BE2C (cell line): ENCODE measurements around the gene PNPO.

Experiments
- DNase-seq: peaks from one replicate; pipeline ENCODE4 v3.0.0-alpha.2; 2020
- H3K27me3 ChIP-seq: fragments of 250-450 bp; sonication (Bioruptor Pico); 2 replicates; pipeline ENCODE4 v1.5.1; 2020; ENCODE audit warnings: mild to moderate bottlenecking
- H3K36me3 ChIP-seq: fragments of 250-450 bp; sonication (Bioruptor Pico); 2 replicates; pipeline ENCODE4 v1.5.1; 2020; ENCODE audit warnings: mild to moderate bottlenecking
- H3K4me1 ChIP-seq: fragments of 250-450 bp; sonication (Bioruptor Pico); 2 replicates; pipeline ENCODE4 v1.5.1; 2020
- H3K4me3 ChIP-seq: 2 replicates; pipeline ENCODE4 v1.5.1; 2011; ENCODE audit warnings: low read depth, low read length
- H3K9me3 ChIP-seq: fragments of 250-450 bp; sonication (Bioruptor Pico); 2 replicates; pipeline ENCODE4 v1.5.1; 2020
- TF ChIP-seq, protein P1 (sequence below): IDR thresholded peaks from 2 replicates; pipeline ENCODE4 v1.5.1; 2012; ENCODE audit warnings: mild to moderate bottlenecking, low read depth, low read length

PNPO gene

GRCh38 chr17:47945529-47946508 lies 4.4 kb downstream of the PNPO start:
- H3K4me3 ChIP-seq = no peak overlapping the region
- H3K4me1 ChIP-seq = peaks cover 8% of the 10 kb centered on the region
- H3K36me3 ChIP-seq = peaks cover 2% of the 10 kb centered on the region; the same call in 1 of the 2 replicates

GRCh38 chr17:47946516-47946915 lies 5.1 kb downstream of the PNPO start:
- Histone ChIP-seq H3K4me3 (no peak overlapping the region), H3K4me1 (peaks cover 8% of the 10 kb centered on the region), H3K9me3 (no peaks in the 10 kb centered on the region), H3K27me3 (no peaks in the 10 kb centered on the region), H3K36me3 (peaks cover 2% of the 10 kb centered on the region; the same call in 1 of the 2 replicates)
- TF ChIP-seq, protein P1, sequence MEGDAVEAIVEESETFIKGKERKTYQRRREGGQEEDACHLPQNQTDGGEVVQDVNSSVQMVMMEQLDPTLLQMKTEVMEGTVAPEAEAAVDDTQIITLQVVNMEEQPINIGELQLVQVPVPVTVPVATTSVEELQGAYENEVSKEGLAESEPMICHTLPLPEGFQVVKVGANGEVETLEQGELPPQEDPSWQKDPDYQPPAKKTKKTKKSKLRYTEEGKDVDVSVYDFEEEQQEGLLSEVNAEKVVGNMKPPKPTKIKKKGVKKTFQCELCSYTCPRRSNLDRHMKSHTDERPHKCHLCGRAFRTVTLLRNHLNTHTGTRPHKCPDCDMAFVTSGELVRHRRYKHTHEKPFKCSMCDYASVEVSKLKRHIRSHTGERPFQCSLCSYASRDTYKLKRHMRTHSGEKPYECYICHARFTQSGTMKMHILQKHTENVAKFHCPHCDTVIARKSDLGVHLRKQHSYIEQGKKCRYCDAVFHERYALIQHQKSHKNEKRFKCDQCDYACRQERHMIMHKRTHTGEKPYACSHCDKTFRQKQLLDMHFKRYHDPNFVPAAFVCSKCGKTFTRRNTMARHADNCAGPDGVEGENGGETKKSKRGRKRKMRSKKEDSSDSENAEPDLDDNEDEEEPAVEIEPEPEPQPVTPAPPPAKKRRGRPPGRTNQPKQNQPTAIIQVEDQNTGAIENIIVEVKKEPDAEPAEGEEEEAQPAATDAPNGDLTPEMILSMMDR = no peak
- no peak for DNase-seq

More at GRCh38 chr17:47945529-47946508, 4.4 kb downstream of the PNPO start:
- Histone ChIP-seq H3K9me3 (0 out of 2 replicates have a peak, but pooled peaks cover 2% of the 10 kb centered on the region), H3K27me3 (no peaks in the 10 kb centered on the region)
- DNase-seq = no peak
- TF ChIP-seq, protein P1 = no peak

DNA sequence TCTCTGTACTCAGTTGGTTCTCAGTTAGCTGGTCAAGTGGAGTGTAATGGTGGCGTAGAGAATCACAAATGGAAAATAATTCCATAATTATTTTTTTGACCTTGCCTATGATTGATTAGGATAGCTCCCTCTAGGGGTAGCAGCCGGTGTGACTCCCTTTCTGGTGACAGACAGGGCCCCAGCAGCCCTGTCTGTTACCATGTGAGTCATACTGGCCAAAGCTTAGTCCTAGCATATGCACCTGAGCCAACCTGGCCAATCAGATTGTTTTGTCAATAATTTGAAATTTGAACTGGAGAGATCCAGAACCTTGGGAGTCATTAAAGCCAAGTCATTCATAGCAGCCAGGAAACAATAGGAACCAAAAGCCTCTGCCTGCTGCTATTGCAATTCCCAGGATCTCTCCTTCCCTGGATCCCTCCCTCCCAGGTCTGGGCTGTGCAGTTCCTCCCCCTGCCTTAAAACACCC lies 5.6 kb downstream of the PNPO start:
- no peak overlapping the region for H3K4me3 ChIP-seq
- peaks cover 8% of the 10 kb centered on the region for H3K4me1 ChIP-seq
- peaks cover 2% of the 10 kb centered on the region; the same call in 1 of the 2 replicates for H3K36me3 ChIP-seq
- H3K27me3 ChIP-seq = no peaks in the 10 kb centered on the region
- DNase-seq = peak; percentile 82
- no peaks in the 10 kb centered on the region for H3K9me3 ChIP-seq
- TF ChIP-seq, protein P1 = peak; percentile 90

DNA sequence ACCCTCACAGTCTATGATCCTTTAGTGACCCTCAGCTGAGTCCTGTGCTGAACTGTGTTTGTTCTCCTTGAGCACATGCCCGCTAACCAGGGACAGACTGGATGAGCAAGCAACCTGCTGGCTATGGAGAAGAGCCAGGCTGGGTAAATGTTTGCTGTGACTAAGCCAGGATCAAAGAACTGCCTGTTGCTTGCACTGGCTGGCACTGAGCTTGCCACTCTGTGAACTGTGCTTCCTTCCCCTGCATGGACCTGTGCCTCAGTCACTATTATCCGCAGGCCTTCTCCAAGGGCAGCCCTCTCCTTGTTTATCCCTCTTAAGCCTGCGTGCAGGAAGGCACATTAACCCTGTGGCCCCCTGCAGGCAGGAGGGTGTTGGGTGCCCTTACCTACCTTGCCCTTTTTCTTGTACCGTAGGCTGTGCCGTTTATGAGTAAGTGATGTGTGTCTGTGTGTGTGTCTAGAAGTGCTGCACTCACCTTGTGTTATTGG lies 7.4 kb downstream of the PNPO start:
- no peaks in the 10 kb centered on the region for H3K27me3 ChIP-seq
- peaks cover 2% of the 10 kb centered on the region; the same call in 1 of the 2 replicates for H3K36me3 ChIP-seq
- peaks cover 10% of the 10 kb centered on the region for H3K4me1 ChIP-seq
- TF ChIP-seq, protein P1 = no peak
- DNase-seq = no peak
- H3K9me3 ChIP-seq = no peaks in the 10 kb centered on the region
- H3K4me3 ChIP-seq = no peak overlapping the region

GRCh38 chr17:47949197-47949759 lies 7.9 kb downstream of the PNPO start:
- TF ChIP-seq, protein P1 = peak; percentile 95
- Histone ChIP-seq H3K27me3 (no peaks in the 10 kb centered on the region), H3K36me3 (peaks cover 2% of the 10 kb centered on the region; the same call in 1 of the 2 replicates), H3K4me3 (peak overlapping the region; percentile 43), H3K9me3 (no peaks in the 10 kb centered on the region), H3K4me1 (peaks cover 13% of the 10 kb centered on the region)
- peak; percentile 94 for DNase-seq
